Endodermal cell (in vitro differentiated cells): ENCODE data around the gene OSR1. TPM values are rescaled to one million over a fixed set of nuclear protein-coding genes. Genes with fewer than 3 reads are reported as not detected.

ENCODE experiments used
- DNase-seq: peaks from one replicate; pipeline ENCODE4 v3.0.0-alpha.2; 2017
- H3K27ac ChIP-seq: 2 replicates; pipeline ENCODE4 v1.5.1; 2013; ENCODE audit warnings: mild to moderate bottlenecking, low read depth, low read length, moderate library complexity
- H3K27me3 ChIP-seq: 2 replicates; pipeline ENCODE4 v1.6.1; 2013; ENCODE audit warnings: mild to moderate bottlenecking, low read length, moderate library complexity; ENCODE audit not compliant: insufficient read depth, control insufficient read depth, poor library complexity, severe bottlenecking
- H3K36me3 ChIP-seq: 2 replicates; pipeline ENCODE4 v1.7.0; 2013; ENCODE audit warnings: mild to moderate bottlenecking, low read length, moderate library complexity; ENCODE audit not compliant: control insufficient read depth, insufficient read depth
- H3K4me1 ChIP-seq: one replicate; pipeline ENCODE4 v1.7.0; 2013; ENCODE audit warnings: low read length; ENCODE audit not compliant: control insufficient read depth, insufficient read depth
- H3K4me3 ChIP-seq: 2 replicates; pipeline ENCODE4 v1.5.1; 2013; ENCODE audit warnings: mild to moderate bottlenecking, low read length, moderate library complexity
- H3K9ac ChIP-seq: 2 replicates; pipeline ENCODE4 v1.6.1; 2013; ENCODE audit warnings: mild to moderate bottlenecking, low read length, moderate library complexity; ENCODE audit not compliant: poor library complexity, severe bottlenecking; ENCODE audit errors: extremely low read depth
- H3K9me3 ChIP-seq: 2 replicates; pipeline ENCODE4 v1.6.1; 2013; ENCODE audit warnings: mild to moderate bottlenecking, low read length, moderate library complexity; ENCODE audit not compliant: control insufficient read depth
- H3K27ac Mint-ChIP-seq: 2 replicates; pipeline ENCODE4 v1.8.0; 2020; ENCODE audit warnings: mixed read lengths
- H3K27me3 Mint-ChIP-seq: 2 replicates; pipeline ENCODE4 v1.8.0; 2021; ENCODE audit warnings: mild to moderate bottlenecking, mixed read lengths; ENCODE audit not compliant: insufficient read depth
- H3K36me3 Mint-ChIP-seq: 2 replicates; pipeline ENCODE4 v1.8.0; 2020; ENCODE audit warnings: low read depth, mixed read lengths
- H3K4me1 Mint-ChIP-seq: 2 replicates; pipeline ENCODE4 v1.8.0; 2020; ENCODE audit warnings: mixed read lengths
- H3K4me3 Mint-ChIP-seq: 2 replicates; pipeline ENCODE4 v1.8.0; 2020; ENCODE audit warnings: mild to moderate bottlenecking, moderate library complexity, mixed read lengths
- H3K9me3 Mint-ChIP-seq: 2 replicates; pipeline ENCODE4 v1.8.0; 2020; ENCODE audit warnings: mild to moderate bottlenecking, mixed read lengths
- CTCF ChIP-seq: fragments of 200-600 bp; sonication (generic); conservative IDR thresholded peaks from 2 replicates; pipeline ENCODE4 v1.5.0; 2021; ENCODE audit warnings: antibody characterized with exemption, mild to moderate bottlenecking
- WGBS, 2 experiments: methylation state at CpG; one replicate each; pipeline versions ENCODE4 v1.1.5 to v1.1.7; 2013; ENCODE audit warnings: missing lambda C conversion rate in 2 of 2, mixed read lengths in 1 of 2; ENCODE audit not compliant: insufficient coverage in 1 of 2, insufficient read length in 1 of 2; 5-methylcytosine and 5-hydroxymethylcytosine counted together
- total RNA-seq, 2 donors: library from RNA; stranded (reverse); fragmentation: NEBNext Ultra II Directional in 1 of 2; extraction: Animal tissue kit (Norgen Biotek cat#: 25700) in 1 of 2; gene quantifications; 2 replicates in 1 of 2; 3 replicates in 1 of 2; pipeline ENCODE4 v1.2.1, GENCODE V29; 2021

The OSR1 gene
- total RNA-seq, 2 donors from 2014 or later, result not detected

GRCh38 chr2:19352946-19353720 is 5.3 kb downstream of the OSR1 start:
- Histone ChIP-seq H3K4me1 (peaks cover 3% of the 10 kb centered on the region), H3K27ac (no peak overlapping the region), H3K36me3 (no peaks in the 10 kb centered on the region), H3K27me3 (peaks cover 99% of the 10 kb centered on the region), H3K9ac (no peak overlapping the region), H3K9me3 (no peaks in the 10 kb centered on the region), H3K4me3 (no peak overlapping the region)
- Mint-ChIP-seq H3K4me1 (peaks cover 22% of the 10 kb centered on the region), H3K9me3 (no peaks in the 10 kb centered on the region), H3K27me3 (peaks cover 100% of the 10 kb centered on the region), H3K4me3 (no peak overlapping the region), H3K36me3 (no peaks in the 10 kb centered on the region), H3K27ac (no peak overlapping the region)
- peak; percentile 73 for DNase-seq
- peak; percentile 38 for TF ChIP-seq CTCF
- WGBS, 2 experiments, result 14 to 22% methylated on average over 24 to 40 of the region's 40 CpGs

- Mint-ChIP-seq H3K9me3 (no peaks in the 10 kb centered on the region), H3K36me3 (no peaks in the 10 kb centered on the region), H3K27me3 (peaks cover 96% of the 10 kb centered on the region), H3K4me1 (peaks cover 18% of the 10 kb centered on the region), H3K27ac (no peak overlapping the region), H3K4me3 (peak overlapping the region; percentile 29)
- H3K9me3 ChIP-seq, result no peaks in the 10 kb centered on the region
- peaks cover 89% of the 10 kb centered on the region for H3K27me3 ChIP-seq
- peaks cover 3% of the 10 kb centered on the region for H3K4me1 ChIP-seq
- no peak overlapping the region for H3K4me3 ChIP-seq
- H3K36me3 ChIP-seq, result no peaks in the 10 kb centered on the region
- no peak overlapping the region for H3K27ac ChIP-seq
- peak; percentile 65 for DNase-seq
- 5% methylated on average over 8 to 29 of the region's 29 CpGs for whole genome bisulfite sequencing, 2 experiments
- no peak overlapping the region for H3K9ac ChIP-seq
- no peak for TF ChIP-seq CTCF
Observed at GRCh38 chr2:19351899-19352697, 6.3 kb downstream of the OSR1 start.

- H3K4me1 ChIP-seq, result peaks cover 3% of the 10 kb centered on the region
- H3K27ac ChIP-seq, result no peak overlapping the region
- peaks cover 12% of the 10 kb centered on the region for H3K4me1 Mint-ChIP-seq
- no peaks in the 10 kb centered on the region for H3K9me3 Mint-ChIP-seq
- H3K27me3 ChIP-seq, result peaks cover 86% of the 10 kb centered on the region
- no peaks in the 10 kb centered on the region for H3K36me3 Mint-ChIP-seq
- no peak for TF ChIP-seq CTCF
- H3K9ac ChIP-seq, result no peak overlapping the region
- H3K36me3 ChIP-seq, result no peaks in the 10 kb centered on the region
- H3K4me3 Mint-ChIP-seq, result peak overlapping the region; percentile 48
- peak; percentile 62 for DNase-seq
- H3K27ac Mint-ChIP-seq, result no peak overlapping the region
- H3K9me3 ChIP-seq, result no peaks in the 10 kb centered on the region
- peaks cover 91% of the 10 kb centered on the region for H3K27me3 Mint-ChIP-seq
- 3 to 8% methylated on average over 9 to 21 of the region's 23 CpGs for WGBS, 2 experiments
- H3K4me3 ChIP-seq, result peak overlapping the region; percentile 66
Observed at GRCh38 chr2:19351499-19351898, 6.9 kb downstream of the OSR1 start.
